ENCODE measurements around the gene PDPN. TPM values are rescaled to one million over a fixed set of nuclear protein-coding genes. Genes with fewer than 3 reads are reported as not detected.

Gene PDPN
- total RNA-seq, 1 donor from 2014 or later = not detected

DNA sequence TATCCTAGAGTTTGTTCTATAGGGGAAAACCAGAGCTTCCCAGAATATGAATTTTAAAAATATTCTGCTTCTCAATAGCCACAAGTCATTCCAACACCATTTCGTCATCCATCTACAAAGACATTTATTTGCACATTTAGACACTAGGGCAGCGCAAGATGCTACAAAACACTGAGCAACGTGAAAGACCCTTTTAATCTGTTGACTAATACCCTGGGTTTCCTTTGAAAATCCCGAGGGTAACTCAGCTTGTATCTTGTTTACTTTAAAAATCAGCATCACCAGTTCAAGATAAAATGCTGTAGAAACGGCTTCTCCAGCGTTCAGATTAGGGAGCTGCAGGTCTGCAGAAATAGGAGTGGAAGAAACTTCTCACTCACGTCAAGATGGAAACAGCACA lies 13.5 kb downstream of the PDPN start:
- DNase-seq (ENCODE audit: extremely low spot score, unreplicated experiment) = no peak
- H3K36me3 Mint-ChIP-seq (ENCODE audit: unreplicated experiment) = no peaks in the 10 kb centered on the region
- peaks cover 55% of the 10 kb centered on the region for H3K9me3 Mint-ChIP-seq (ENCODE audit: unreplicated experiment)
- TF ChIP-seq, protein P1, sequence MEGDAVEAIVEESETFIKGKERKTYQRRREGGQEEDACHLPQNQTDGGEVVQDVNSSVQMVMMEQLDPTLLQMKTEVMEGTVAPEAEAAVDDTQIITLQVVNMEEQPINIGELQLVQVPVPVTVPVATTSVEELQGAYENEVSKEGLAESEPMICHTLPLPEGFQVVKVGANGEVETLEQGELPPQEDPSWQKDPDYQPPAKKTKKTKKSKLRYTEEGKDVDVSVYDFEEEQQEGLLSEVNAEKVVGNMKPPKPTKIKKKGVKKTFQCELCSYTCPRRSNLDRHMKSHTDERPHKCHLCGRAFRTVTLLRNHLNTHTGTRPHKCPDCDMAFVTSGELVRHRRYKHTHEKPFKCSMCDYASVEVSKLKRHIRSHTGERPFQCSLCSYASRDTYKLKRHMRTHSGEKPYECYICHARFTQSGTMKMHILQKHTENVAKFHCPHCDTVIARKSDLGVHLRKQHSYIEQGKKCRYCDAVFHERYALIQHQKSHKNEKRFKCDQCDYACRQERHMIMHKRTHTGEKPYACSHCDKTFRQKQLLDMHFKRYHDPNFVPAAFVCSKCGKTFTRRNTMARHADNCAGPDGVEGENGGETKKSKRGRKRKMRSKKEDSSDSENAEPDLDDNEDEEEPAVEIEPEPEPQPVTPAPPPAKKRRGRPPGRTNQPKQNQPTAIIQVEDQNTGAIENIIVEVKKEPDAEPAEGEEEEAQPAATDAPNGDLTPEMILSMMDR (IDR thresholded peaks at IDR 0.05) = no peak
- H3K4me3 Mint-ChIP-seq (ENCODE audit: unreplicated experiment) = no peak overlapping the region
- no peaks in the 10 kb centered on the region for H3K27me3 Mint-ChIP-seq (ENCODE audit: unreplicated experiment)
- H3K27ac Mint-ChIP-seq (ENCODE audit: unreplicated experiment) = no peak overlapping the region
- no peaks in the 10 kb centered on the region for H3K4me1 Mint-ChIP-seq (ENCODE audit: unreplicated experiment)

DNA sequence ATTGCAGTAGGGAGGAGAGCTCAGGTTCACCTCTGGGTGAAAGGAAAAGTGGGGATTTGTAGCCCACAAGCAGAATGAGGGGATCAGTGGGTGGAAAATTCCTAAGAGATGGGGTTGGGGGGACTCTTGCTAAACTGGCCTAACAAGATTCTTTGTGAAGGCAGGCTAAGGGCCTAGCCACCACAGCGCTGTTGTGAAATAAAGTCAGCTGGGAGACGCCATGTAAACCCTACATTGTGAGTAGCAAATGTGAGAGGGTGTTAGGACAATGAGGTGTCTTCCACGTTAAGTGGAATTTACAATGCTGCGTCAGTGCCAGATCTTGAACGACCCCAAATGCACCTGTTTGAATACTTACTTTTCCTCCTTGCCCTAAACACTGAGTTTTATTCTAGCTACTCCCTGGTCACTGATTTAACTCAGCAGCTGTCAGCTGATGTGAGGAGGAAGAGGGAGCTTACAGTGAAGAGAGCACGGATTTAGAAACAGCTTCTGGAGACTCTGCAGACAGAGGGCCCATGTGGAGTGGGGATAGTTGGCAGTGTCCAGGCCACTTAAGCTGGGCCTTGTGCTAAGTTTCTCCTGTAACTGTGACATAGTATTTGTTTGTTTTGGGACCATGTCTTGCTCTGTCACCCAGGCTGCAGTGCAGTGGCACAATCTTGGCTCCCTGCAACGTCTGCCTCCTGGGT lies 17.3 kb downstream of the PDPN start:
- Mint-ChIP-seq H3K27ac (ENCODE audit: unreplicated experiment) (no peak overlapping the region), H3K9me3 (ENCODE audit: unreplicated experiment) (peaks cover 45% of the 10 kb centered on the region), H3K4me1 (ENCODE audit: unreplicated experiment) (no peaks in the 10 kb centered on the region), H3K27me3 (ENCODE audit: unreplicated experiment) (no peaks in the 10 kb centered on the region), H3K4me3 (ENCODE audit: unreplicated experiment) (no peak overlapping the region), H3K36me3 (ENCODE audit: unreplicated experiment) (no peaks in the 10 kb centered on the region)
- TF ChIP-seq, protein P1 (IDR thresholded peaks at IDR 0.05) = no peak
- no peak for DNase-seq (ENCODE audit: extremely low spot score, unreplicated experiment)

DNA sequence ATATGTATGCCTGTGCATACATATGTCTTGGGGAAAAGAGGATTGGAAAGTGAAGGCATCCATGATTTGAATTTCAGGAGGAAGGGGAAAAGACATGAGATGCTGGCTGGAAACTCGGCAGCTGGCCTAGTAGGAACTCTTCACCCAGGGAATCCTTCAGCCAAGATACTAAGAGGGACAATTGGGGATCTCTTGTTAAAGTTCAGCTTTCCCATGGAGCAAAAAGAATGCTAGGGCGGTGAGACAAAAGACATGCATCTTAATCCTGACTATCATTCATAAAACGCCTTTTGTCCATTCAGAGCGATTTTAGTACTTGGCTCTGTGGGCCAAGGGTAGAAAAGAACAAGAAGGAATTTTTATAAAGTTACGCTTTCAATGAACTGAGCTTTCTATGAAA lies 20.5 kb downstream of the PDPN start:
- H3K36me3 Mint-ChIP-seq (ENCODE audit: unreplicated experiment) = no peaks in the 10 kb centered on the region
- peaks cover 45% of the 10 kb centered on the region for H3K9me3 Mint-ChIP-seq (ENCODE audit: unreplicated experiment)
- H3K4me3 Mint-ChIP-seq (ENCODE audit: unreplicated experiment) = no peak overlapping the region
- H3K27me3 Mint-ChIP-seq (ENCODE audit: unreplicated experiment) = no peaks in the 10 kb centered on the region
- no peak overlapping the region for H3K27ac Mint-ChIP-seq (ENCODE audit: unreplicated experiment)
- H3K4me1 Mint-ChIP-seq (ENCODE audit: unreplicated experiment) = no peaks in the 10 kb centered on the region
- no peak for DNase-seq (ENCODE audit: extremely low spot score, unreplicated experiment)
- TF ChIP-seq, protein P1 (IDR thresholded peaks at IDR 0.05) = no peak

GRCh38 chr1:13604721-13605120 lies 21.1 kb downstream of the PDPN start:
- H3K9me3 Mint-ChIP-seq (ENCODE audit: unreplicated experiment) = peaks cover 48% of the 10 kb centered on the region

GRCh38 chr1:13605159-13605558 lies 21.5 kb downstream of the PDPN start:
- no peaks in the 10 kb centered on the region for H3K36me3 Mint-ChIP-seq (ENCODE audit: unreplicated experiment)
- DNase-seq (ENCODE audit: extremely low spot score, unreplicated experiment) = no peak
- no peak overlapping the region for H3K27ac Mint-ChIP-seq (ENCODE audit: unreplicated experiment)
- H3K9me3 Mint-ChIP-seq (ENCODE audit: unreplicated experiment) = peaks cover 46% of the 10 kb centered on the region
- no peaks in the 10 kb centered on the region for H3K4me1 Mint-ChIP-seq (ENCODE audit: unreplicated experiment)
- TF ChIP-seq, protein P1 (IDR thresholded peaks at IDR 0.05) = no peak
- H3K27me3 Mint-ChIP-seq (ENCODE audit: unreplicated experiment) = no peaks in the 10 kb centered on the region
- H3K4me3 Mint-ChIP-seq (ENCODE audit: unreplicated experiment) = no peak overlapping the region

More at GRCh38 chr1:13604721-13605120, 21.1 kb downstream of the PDPN start:
- Mint-ChIP-seq H3K27me3 (ENCODE audit: unreplicated experiment) (no peaks in the 10 kb centered on the region), H3K27ac (ENCODE audit: unreplicated experiment) (no peak overlapping the region), H3K4me1 (ENCODE audit: unreplicated experiment) (no peaks in the 10 kb centered on the region), H3K36me3 (ENCODE audit: unreplicated experiment) (no peaks in the 10 kb centered on the region), H3K4me3 (ENCODE audit: unreplicated experiment) (no peak overlapping the region)
- TF ChIP-seq, protein P1 (IDR thresholded peaks at IDR 0.05) = no peak
- DNase-seq (ENCODE audit: extremely low spot score, unreplicated experiment) = no peak

All from osteocyte (in vitro differentiated cells).